DMS153 (cell line): Measurements from ENCODE around the gene PRKCZ.

Experiments
- DNase-seq: peaks from one replicate; lab custom pipeline; 2025; lab: John Stamatoyannopoulos, UW

Gene PRKCZ

DNA sequence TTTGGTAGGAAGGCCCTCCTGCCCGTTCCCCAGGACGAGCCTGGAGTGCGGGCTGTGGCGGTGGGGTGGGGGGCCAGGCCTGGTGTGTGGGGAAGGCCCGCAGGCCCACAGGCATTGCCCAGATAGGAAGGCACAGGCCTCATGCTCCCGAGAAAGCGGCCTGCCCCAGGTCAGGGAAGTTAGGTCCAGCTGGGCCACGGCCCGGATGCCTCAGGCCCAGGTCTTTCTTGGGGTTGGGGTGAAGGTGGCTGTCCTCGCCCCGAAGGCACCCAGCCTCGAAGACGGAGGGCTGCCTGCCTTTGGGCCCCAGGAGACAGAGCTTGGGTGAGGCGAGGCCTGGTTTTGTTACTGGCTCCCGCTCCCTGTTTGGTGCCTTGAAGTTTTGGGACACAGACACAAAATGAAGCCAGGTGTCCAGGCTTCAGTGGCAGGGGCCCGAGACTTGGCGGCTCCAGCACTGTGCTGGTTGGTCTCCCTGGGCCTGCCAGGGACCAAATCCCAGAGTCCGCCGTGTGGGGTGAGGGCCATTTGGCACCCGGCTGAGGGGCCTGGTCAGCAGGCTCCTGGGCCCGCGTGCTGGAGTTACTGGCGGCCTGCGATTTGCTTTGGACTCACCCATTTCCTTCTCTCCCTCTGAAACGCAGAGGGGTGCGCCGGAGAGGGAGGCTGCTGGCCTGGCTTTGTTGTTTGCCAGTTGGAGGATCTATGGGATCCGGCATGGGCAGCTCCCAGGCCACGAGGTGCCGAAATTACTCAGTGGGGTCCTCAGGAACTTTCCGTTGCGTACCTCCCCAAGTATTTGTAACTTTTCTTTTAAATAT, 179.9 kb downstream of the PRKCZ start:
- no peak for DNase-seq

GRCh38 chr1:2230781-2231531, 180.7 kb downstream of the PRKCZ start:
- no peak for DNase-seq

GRCh38 chr1:2231532-2232254, 181.5 kb downstream of the PRKCZ start:
- no peak for DNase-seq

GRCh38 chr1:2232255-2232915, 182.2 kb downstream of the PRKCZ start:
- DNase-seq, result no peak

DNA sequence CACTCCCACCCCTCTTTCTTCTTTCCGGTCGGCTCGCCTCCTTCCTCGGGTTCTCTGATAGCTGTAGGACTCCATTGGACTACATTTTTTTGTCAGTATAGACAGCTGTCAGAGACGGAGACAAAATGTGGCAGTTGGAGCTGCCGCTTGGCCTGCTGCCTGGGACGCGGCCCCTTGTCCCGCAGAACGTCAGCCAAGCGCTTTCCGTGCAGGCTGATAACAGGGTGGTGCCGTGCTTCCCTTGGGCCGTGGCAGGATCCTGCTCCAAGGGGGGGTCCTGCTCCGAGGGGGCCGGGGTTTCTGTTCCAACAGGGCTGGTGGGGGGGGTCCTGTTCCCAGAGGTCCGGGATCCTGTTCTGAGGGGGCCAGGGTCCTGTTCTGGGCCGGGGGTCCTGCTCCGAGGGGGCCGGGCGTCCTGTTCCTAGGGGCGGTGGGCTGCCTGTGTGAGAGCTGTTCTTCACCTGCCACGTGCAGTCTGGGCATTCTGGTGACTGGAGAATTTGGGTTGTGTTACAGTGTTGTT, 182.8 kb downstream of the PRKCZ start:
- no peak for DNase-seq

- no peak for DNase-seq
Measured at GRCh38 chr1:2233468-2233867, 183.3 kb downstream of the PRKCZ start.

DNA sequence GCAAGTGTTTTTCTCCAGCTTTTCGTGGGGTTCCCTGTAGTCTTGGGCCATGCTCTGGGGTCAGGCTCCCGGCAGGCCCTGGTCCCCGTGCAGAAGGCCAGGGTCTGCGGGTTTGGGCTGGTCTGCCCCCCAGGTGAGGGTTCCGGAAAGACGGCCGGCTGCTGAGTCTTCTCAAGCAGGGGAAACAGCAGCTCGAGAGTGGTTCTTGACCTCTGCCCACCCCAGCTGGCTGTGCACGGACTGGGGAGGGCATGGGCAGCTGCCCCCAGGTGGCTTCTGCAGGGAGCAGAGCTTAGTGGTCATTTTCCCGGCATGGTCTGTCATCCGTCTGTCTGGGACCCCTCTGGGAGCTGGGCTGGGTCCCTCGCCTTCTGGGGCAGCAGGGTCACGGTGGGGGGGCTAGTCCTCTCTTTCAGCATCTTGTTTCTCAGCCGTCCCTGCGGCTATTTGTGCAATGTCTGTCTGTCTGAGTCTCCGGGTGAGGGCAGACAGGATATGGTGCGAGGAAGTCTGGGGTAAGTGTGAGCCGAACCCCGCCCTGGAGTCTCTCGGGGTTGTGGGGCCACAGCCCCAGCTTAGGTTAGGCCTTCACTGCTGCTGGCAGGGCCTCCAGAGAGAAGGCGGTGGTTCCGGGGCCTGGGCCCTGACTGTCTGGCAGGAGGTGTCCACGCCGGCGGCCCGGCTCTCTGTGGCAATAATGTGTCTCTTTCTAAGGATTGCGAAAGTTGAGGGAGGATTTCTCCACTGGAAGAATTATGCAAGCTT, 184.0 kb downstream of the PRKCZ start:
- DNase-seq, result no peak

- DNase-seq, result no peak
Measured at GRCh38 chr1:2234762-2235113, 184.5 kb downstream of the PRKCZ start.
